SK-N-SH treated with all-trans-retinoic acid at 6 μM for 48 hours (cell line): ENCODE measurements around the gene IL20RA.

Source experiments
- ARNTL ChIP-seq: fragments of 450-650 bp; formaldehyde crosslinking; IDR thresholded peaks from 2 replicates; pipeline ENCODE4 v1.5.0; 2020; ENCODE audit warnings: low read depth, mild to moderate bottlenecking, moderate library complexity, borderline replicate concordance
- BACH2 ChIP-seq: fragments of 250-450 bp; sonication (Bioruptor Pico); IDR thresholded peaks from 2 replicates; pipeline ENCODE4 v1.9.0; 2021; ENCODE audit warnings: mild to moderate bottlenecking, borderline replicate concordance
- CREB5 ChIP-seq: fragments of 250-450 bp; sonication (Bioruptor Pico); IDR thresholded peaks from 2 replicates; pipeline ENCODE4 v1.5.1; 2020; ENCODE audit warnings: low read depth, mild to moderate bottlenecking, moderate library complexity
- CSRNP3 ChIP-seq: fragments of 250-450 bp; sonication (Bioruptor Pico); IDR thresholded peaks from 2 replicates; pipeline ENCODE4 v1.5.1; 2021; ENCODE audit warnings: mild to moderate bottlenecking, moderate library complexity
- ISL1 ChIP-seq: fragments of 250-450 bp; sonication (Bioruptor Pico); IDR thresholded peaks from 2 replicates; pipeline ENCODE4 v2.1.2; 2022; ENCODE audit warnings: mild to moderate bottlenecking, moderate library complexity
- PATZ1 ChIP-seq: fragments of 250-450 bp; sonication (Bioruptor Pico); IDR thresholded peaks from 2 replicates; pipeline ENCODE4 v1.8.0; 2020; ENCODE audit warnings: mild to moderate bottlenecking, moderate library complexity, borderline replicate concordance
- PPARA ChIP-seq: fragments of 250-450 bp; sonication (Bioruptor Pico); IDR thresholded peaks from 2 replicates; pipeline ENCODE4 v1.5.0; 2020; ENCODE audit warnings: mild to moderate bottlenecking, borderline replicate concordance
- TCF4 ChIP-seq: fragments of 250-450 bp; sonication (Bioruptor Pico); IDR thresholded peaks from 2 replicates; pipeline ENCODE4 v1.8.0; 2021; ENCODE audit warnings: mild to moderate bottlenecking, moderate library complexity, borderline replicate concordance
- ZFP3 ChIP-seq: fragments of 250-450 bp; sonication (Bioruptor Pico); IDR thresholded peaks from 2 replicates; pipeline ENCODE4 v1.5.0; 2020; ENCODE audit warnings: mild to moderate bottlenecking, moderate library complexity
- ZFP30 ChIP-seq: fragments of 450-650 bp; formaldehyde crosslinking; IDR thresholded peaks from 2 replicates; pipeline ENCODE4 v1.5.0; 2022; ENCODE audit warnings: mild to moderate bottlenecking, moderate library complexity
- ZNF70 ChIP-seq: fragments of 450-650 bp; formaldehyde crosslinking; IDR thresholded peaks from 2 replicates; pipeline ENCODE4 v1.5.0; 2020; ENCODE audit warnings: mild to moderate bottlenecking, moderate library complexity
- ZNF8 ChIP-seq: fragments of 450-650 bp; formaldehyde crosslinking; IDR thresholded peaks from 2 replicates; pipeline ENCODE4 v1.5.0; 2020; ENCODE audit warnings: mild to moderate bottlenecking, moderate library complexity

GRCh38 chr6:137070303-137070702, 25.5 kb upstream of the IL20RA start:
- no peak for TF ChIP-seq BACH2 (CRISPR knock-in tag)
- no peak for TF ChIP-seq PPARA (CRISPR knock-in tag)
- TF ChIP-seq ZFP30 (CRISPR knock-in tag), result no peak
- TF ChIP-seq TCF4 (CRISPR knock-in tag), result no peak
- TF ChIP-seq CSRNP3 (CRISPR knock-in tag), result no peak
- TF ChIP-seq ARNTL (CRISPR knock-in tag), result no peak
- no peak for TF ChIP-seq ZNF8 (CRISPR knock-in tag)
- TF ChIP-seq PATZ1 (CRISPR knock-in tag), result no peak
- TF ChIP-seq ZNF70, result no peak
- no peak for TF ChIP-seq CREB5 (CRISPR knock-in tag)
- TF ChIP-seq ISL1, result no peak
- TF ChIP-seq ZFP3, result no peak
